A673 (cell line): ENCODE measurements around the gene CREBRF. TPM values are rescaled to one million over a fixed set of nuclear protein-coding genes. Genes with fewer than 3 reads are reported as not detected.

Experiments
- BruUV-seq: library from RNA; stranded (reverse); fragments of 400-500 nt; replicated peaks from 2 replicates; lab custom pipeline; 2021; lab: Mats Ljungman, UMichigan
- CTCF ChIA-PET: fragments of 300-600 bp; sonication (Branson Sonifier 250); formaldehyde crosslinking; loops from one replicate; lab custom pipeline; 2022; ENCODE audit warnings: antibody characterized with exemption; lab: Charles Lee
- POLR2A ChIA-PET: fragments of 300-600 bp; sonication (Branson Sonifier 250); formaldehyde crosslinking; loops from one replicate; lab custom pipeline; 2022; ENCODE audit warnings: antibody characterized with exemption; ENCODE audit not compliant: low non-redundant PET; lab: Charles Lee
- DNase-seq: peaks from one replicate; pipeline ENCODE4 v3.0.0-alpha.2; 2015; ENCODE audit warnings: low spot score
- H3K27ac ChIP-seq: fragments of 200-600 bp; sonication (generic); 2 replicates; pipeline ENCODE4 v1.5.1; 2016; ENCODE audit warnings: mixed run types, low read depth, mild to moderate bottlenecking, mixed read lengths, antibody characterized with exemption, low read length; ENCODE audit not compliant: poor library complexity, severe bottlenecking
- H3K27me3 ChIP-seq: fragments of 200-600 bp; sonication (generic); replicated peaks from 2 replicates; pipeline ENCODE4 v1.6.1; 2017; ENCODE audit warnings: mixed run types, low read depth, mild to moderate bottlenecking, mixed read lengths, antibody characterized with exemption, low read length; ENCODE audit not compliant: insufficient read depth, poor library complexity
- H3K36me3 ChIP-seq: fragments of 200-600 bp; sonication (generic); 2 replicates; pipeline ENCODE4 v1.6.1; 2016; ENCODE audit warnings: mixed run types, mild to moderate bottlenecking, mixed read lengths, antibody characterized with exemption, low read length; ENCODE audit not compliant: insufficient read depth, poor library complexity, severe bottlenecking
- H3K4me1 ChIP-seq: fragments of 200-600 bp; sonication (generic); 2 replicates; pipeline ENCODE4 v1.6.1; 2017; ENCODE audit warnings: mixed run types, mild to moderate bottlenecking, mixed read lengths, antibody characterized with exemption, low read length; ENCODE audit not compliant: insufficient read depth, poor library complexity, severe bottlenecking
- H3K4me3 ChIP-seq: fragments of 200-600 bp; sonication (generic); 2 replicates; pipeline ENCODE4 v1.5.1; 2016; ENCODE audit warnings: low read depth, mixed run types, mild to moderate bottlenecking, mixed read lengths, low read length; ENCODE audit not compliant: poor library complexity, severe bottlenecking
- H3K9me3 ChIP-seq: fragments of 200-600 bp; sonication (generic); 2 replicates; pipeline ENCODE4 v1.6.1; 2016; ENCODE audit warnings: mixed run types, low read depth, mild to moderate bottlenecking, mixed read lengths, antibody characterized with exemption, low read length; ENCODE audit not compliant: poor library complexity, severe bottlenecking
- EZH2 ChIP-seq: fragments of 200-600 bp; sonication (generic); IDR thresholded peaks from 2 replicates; pipeline ENCODE4 v1.6.1; 2017; ENCODE audit warnings: borderline replicate concordance, low read depth, mild to moderate bottlenecking, mixed read lengths, antibody characterized with exemption, low read length; ENCODE audit not compliant: poor library complexity, severe bottlenecking
- intact Hi-C: fragments of 100-400 bp; cut with micrococcal nuclease; formaldehyde crosslinking; loops from one replicate; pipeline ENCODE4 v1.10.0; 2022; ENCODE audit not compliant: unreplicated experiment
- total RNA-seq: library from RNA; stranded (reverse); gene quantifications from 2 replicates; pipeline ENCODE4 v1.2.3, GENCODE V29; 2021
- TF ChIP-seq, protein P1 (sequence below): fragments of 300-800, 200-600 bp; sonication (generic); conservative IDR thresholded peaks from 2 replicates; pipeline ENCODE4 v1.5.1; 2017; ENCODE audit warnings: low read depth, mild to moderate bottlenecking, antibody characterized with exemption, low read length, moderate library complexity, mixed read lengths

The CREBRF gene
- total RNA-seq, 1 experiment from 2014 or later = 1.5 TPM

DNA sequence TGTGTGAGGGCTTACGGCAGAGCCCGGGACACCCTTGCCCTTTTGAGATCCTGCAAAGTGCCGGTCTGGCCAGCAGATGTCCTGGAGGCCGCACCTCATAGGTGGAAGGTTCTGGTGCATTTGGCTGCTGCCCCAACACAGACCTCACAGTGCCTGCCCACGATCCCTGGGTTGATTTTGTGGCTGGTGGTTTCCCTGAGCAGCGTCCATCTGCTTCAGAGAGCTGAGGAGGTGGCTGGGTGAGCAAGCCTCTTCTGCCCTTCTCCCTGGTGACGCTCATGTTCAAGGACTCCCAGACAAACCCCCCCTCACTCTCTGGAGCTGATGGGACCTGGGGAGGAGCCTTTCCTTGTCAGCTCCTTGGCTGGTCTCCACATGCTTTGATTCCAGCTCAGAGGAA is 107.1 kb downstream of the CREBRF start:
- no peaks in the 10 kb centered on the region for H3K36me3 ChIP-seq
- H3K9me3 ChIP-seq = no peaks in the 10 kb centered on the region
- no peaks in the 10 kb centered on the region for H3K4me1 ChIP-seq
- TF ChIP-seq EZH2 = no peak
- TF ChIP-seq, protein P1, sequence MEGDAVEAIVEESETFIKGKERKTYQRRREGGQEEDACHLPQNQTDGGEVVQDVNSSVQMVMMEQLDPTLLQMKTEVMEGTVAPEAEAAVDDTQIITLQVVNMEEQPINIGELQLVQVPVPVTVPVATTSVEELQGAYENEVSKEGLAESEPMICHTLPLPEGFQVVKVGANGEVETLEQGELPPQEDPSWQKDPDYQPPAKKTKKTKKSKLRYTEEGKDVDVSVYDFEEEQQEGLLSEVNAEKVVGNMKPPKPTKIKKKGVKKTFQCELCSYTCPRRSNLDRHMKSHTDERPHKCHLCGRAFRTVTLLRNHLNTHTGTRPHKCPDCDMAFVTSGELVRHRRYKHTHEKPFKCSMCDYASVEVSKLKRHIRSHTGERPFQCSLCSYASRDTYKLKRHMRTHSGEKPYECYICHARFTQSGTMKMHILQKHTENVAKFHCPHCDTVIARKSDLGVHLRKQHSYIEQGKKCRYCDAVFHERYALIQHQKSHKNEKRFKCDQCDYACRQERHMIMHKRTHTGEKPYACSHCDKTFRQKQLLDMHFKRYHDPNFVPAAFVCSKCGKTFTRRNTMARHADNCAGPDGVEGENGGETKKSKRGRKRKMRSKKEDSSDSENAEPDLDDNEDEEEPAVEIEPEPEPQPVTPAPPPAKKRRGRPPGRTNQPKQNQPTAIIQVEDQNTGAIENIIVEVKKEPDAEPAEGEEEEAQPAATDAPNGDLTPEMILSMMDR = no peak
- ChIA-PET CTCF (no interaction called here), POLR2A (no interaction called here)
- intact Hi-C loops = no loop called here
- H3K27ac ChIP-seq = no peak overlapping the region
- DNase-seq = no peak
- no TSS peak for BruUV-seq
- no peak overlapping the region for H3K4me3 ChIP-seq
- no peaks in the 10 kb centered on the region for H3K27me3 ChIP-seq

DNA sequence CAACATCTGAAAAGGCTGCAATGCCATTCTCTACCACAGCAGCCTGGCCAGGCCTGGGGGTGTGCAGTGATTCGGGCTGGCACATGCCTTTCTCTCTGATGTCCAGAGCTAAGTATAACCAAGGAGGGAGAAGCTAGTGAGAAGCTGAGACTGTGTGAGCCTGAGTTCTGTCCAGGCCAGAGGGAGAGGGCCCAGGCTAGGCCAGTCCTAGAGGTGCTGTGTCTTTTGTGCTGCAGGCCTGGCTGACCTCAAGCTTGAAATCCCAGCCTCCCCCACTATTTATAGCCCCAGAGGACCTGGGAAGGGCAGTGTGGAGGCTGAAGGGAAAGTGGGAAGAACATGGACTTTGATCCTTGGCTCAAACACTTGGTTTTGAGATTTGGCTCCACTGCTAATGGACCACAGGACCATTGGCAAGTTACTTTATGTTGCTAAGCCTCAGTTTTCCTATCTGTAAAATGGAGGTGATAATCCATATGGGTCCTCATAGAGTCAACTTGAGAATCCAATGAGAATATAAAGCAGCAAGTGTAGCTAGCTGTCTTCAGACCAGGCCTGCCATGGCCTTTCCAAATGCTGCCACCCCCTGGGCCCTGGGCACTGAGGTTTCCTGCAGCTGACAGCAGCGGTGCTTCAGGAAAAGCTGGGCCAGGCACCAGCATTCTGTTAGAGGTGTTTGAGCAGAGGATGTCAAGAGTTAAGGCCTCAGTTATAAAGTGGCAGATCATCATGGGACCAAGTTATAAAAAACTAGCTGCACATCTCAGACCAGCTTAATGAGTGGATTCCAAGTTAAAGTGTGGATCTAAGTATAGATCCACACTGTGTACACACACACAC is 109.2 kb downstream of the CREBRF start:
- DNase-seq = no peak
- intact Hi-C loops = loop anchor here (5.0 kb wide), 2 partner anchors 117 to 167 kb away; no protein-coding TSS in a partner anchor
- Histone ChIP-seq H3K27ac (no peak overlapping the region), H3K4me3 (no peak overlapping the region), H3K36me3 (no peaks in the 10 kb centered on the region), H3K9me3 (no peaks in the 10 kb centered on the region), H3K27me3 (no peaks in the 10 kb centered on the region), H3K4me1 (no peaks in the 10 kb centered on the region)
- TF ChIP-seq, protein P1 = no peak
- TF ChIP-seq EZH2 = no peak
- BruUV-seq = no TSS peak
- POLR2A ChIA-PET = no interaction called here
- CTCF ChIA-PET = no interaction called here

DNA sequence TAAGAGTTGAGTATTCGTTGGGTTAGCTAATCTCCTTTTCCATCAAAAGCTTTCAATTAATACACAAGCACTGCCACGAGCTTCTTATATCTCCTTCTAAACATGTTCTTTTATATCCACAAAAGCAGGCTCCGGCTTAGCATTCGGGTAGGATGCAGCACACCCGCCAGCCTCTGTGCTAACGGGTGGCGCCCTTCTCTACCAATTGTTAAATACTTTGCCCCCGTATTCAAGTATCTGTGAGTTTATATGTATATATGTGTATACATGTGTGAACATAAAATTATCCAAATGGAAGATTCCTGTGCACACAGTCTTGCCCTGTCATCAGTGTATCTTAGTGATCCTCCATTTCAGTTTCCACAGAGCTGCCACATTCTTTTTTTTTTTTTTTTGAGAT is 116.0 kb downstream of the CREBRF start:
- no TSS peak for BruUV-seq
- POLR2A ChIA-PET = interaction anchor here (0.5 kb wide), 1 partner anchor 464 kb away, joined by 8 read pairs; no protein-coding TSS in a partner anchor

More for the DNA sequence above, 116.0 kb downstream of the CREBRF start:
- Histone ChIP-seq H3K4me1 (no peaks in the 10 kb centered on the region), H3K9me3 (no peaks in the 10 kb centered on the region), H3K27ac (no peak overlapping the region), H3K36me3 (no peaks in the 10 kb centered on the region), H3K4me3 (no peak overlapping the region), H3K27me3 (no peaks in the 10 kb centered on the region)
- CTCF ChIA-PET = no interaction called here
- TF ChIP-seq, protein P1 = no peak
- no peak for TF ChIP-seq EZH2
- intact Hi-C loops = no loop called here
- no peak for DNase-seq
